ENCODE measurements around the gene STX1B. TPM values are rescaled to one million over a fixed set of nuclear protein-coding genes. Genes with fewer than 3 reads are reported as not detected.

STX1B gene
- total and polyA plus RNA-seq, 2 of the 8 experiments (the other 6 are each of a cell fraction or from before 2014, with no cell fraction given), result 8.9 to 20.2 TPM

- Histone ChIP-seq H4K20me1 (replicated peaks in 1 of 2; ENCODE audit: control insufficient read depth in 1 of 2, insufficient read depth in 2 of 2, low read length in 2 of 2) (peaks cover 1 to 27% of the 10 kb centered on the region in 2 experiments), H2BK15ac (ENCODE audit: low read length) (no peak overlapping the region), H4K91ac (replicated peaks; ENCODE audit: insufficient read length, low read length) (no peak overlapping the region), H3K4me1 (replicated peaks in 1 of 4; ENCODE audit: control insufficient read depth in 3 of 4, insufficient read depth in 4 of 4, low read length in 3 of 4) (no peaks in the 10 kb centered on the region), H2BK12ac (ENCODE audit: low read depth, low read length) (no peak overlapping the region), H3K4me3 (ENCODE audit: extremely low read depth in 1 of 4, insufficient read depth in 2 of 4, low read depth in 3 of 4, low read length in 4 of 4) (no peak overlapping the region), H4K8ac (ENCODE audit: extremely low read depth, insufficient read depth, low read length) (no peak overlapping the region), H3K4me2 (ENCODE audit: insufficient read depth in 1 of 2, low read depth in 2 of 2, low read length in 2 of 2) (no peak overlapping the region), H3K36me3 (ENCODE audit: control insufficient read depth in 2 of 4, insufficient read depth in 4 of 4, low read length in 3 of 4) (peaks cover 10 to 37% (median 29%) of the 10 kb centered on the region in 4 experiments; a peak in 6 of 8 replicates), H2BK20ac (ENCODE audit: low read length) (no peak overlapping the region), H3K18ac (ENCODE audit: extremely low read depth, low read length) (no peak overlapping the region), H3K9ac (replicated peaks in 1 of 4; ENCODE audit: extremely low read depth in 1 of 4, low read depth in 3 of 4, low read length in 3 of 4) (no peak overlapping the region), H3K27me3 (replicated peaks in 1 of 4; ENCODE audit: control insufficient read depth in 3 of 4, extremely low read depth in 1 of 4, insufficient read depth in 3 of 4, low read length in 3 of 4) (no peaks in the 10 kb centered on the region), H3K14ac (ENCODE audit: insufficient read length) (no peak overlapping the region), H3K56ac (replicated peaks; ENCODE audit: insufficient read length, low read depth, low read length) (no peak overlapping the region), H3K79me1 (ENCODE audit: low read depth, low read length) (no peaks in the 10 kb centered on the region), H3K27ac (ENCODE audit: low read depth, low read length) (no peak overlapping the region), H3K23me2 (ENCODE audit: low read depth, low read length) (no peaks in the 10 kb centered on the region), H4K5ac (ENCODE audit: insufficient read length, low read depth, low read length) (no peak overlapping the region), H2AFZ (ENCODE audit: low read length) (no peak overlapping the region), H3K23ac (ENCODE audit: insufficient read length) (no peak overlapping the region), H2BK120ac (replicated peaks; ENCODE audit: low read depth, low read length) (no peak overlapping the region), H3K4ac (replicated peaks; ENCODE audit: insufficient read length, low read depth, low read length) (no peak overlapping the region), H3K79me2 (ENCODE audit: control insufficient read depth in 1 of 2, insufficient read depth in 2 of 2, low read length in 2 of 2) (no peaks in the 10 kb centered on the region), H2AK5ac (ENCODE audit: low read depth, low read length) (no peak overlapping the region), H2BK5ac (ENCODE audit: low read depth, low read length) (no peak overlapping the region; the same call in 1 of the 2 replicates), H3K9me3 (ENCODE audit: insufficient read depth in 2 of 2, low read depth in 1 of 2, low read length in 1 of 2) (no peaks in the 10 kb centered on the region)
- DNase-seq (ENCODE audit: low read depth in 1 of 2, low spot score in 2 of 2) (no peak), FAIRE-seq (no peak)
- WGBS, 2 experiments (ENCODE audit: extremely low coverage in 1 of 2, insufficient coverage in 1 of 2, insufficient read length in 1 of 2, insufficient replicate concordance in 2 of 2, low coverage in 1 of 2, low lambda C conversion rate in 2 of 2, missing lambda C conversion rate in 1 of 2), result 95% methylated on average over 11 of the region's 15 CpGs; no CpG with 5 or more reads in 1 of the 2 experiments
- CTCF ChIA-PET (ENCODE audit: partially characterized antibody), result interaction anchor here (0.7 kb wide), 1 partner anchor 62 kb away, joined by 3 read pairs; no protein-coding TSS in a partner anchor
- POLR2A ChIA-PET (ENCODE audit: partially characterized antibody), result interaction anchor here (2.0 kb wide), 1 partner anchor 10 kb away, joined by 5 read pairs; no protein-coding TSS in a partner anchor
- TF ChIP-seq ZNF274 (IDR thresholded peaks at IDR 0.05; ENCODE audit: borderline replicate concordance, extremely low read depth, low read length) (no peak), POLR2AphosphoS5 (IDR thresholded peaks at IDR 0.05; ENCODE audit: low read depth, low read length) (0 out of 2 replicates have a peak, but pooled peaks have one; percentile 5)
These were observed 30.4 kb downstream of the STX1B start for GRCh38 chr16:30980023-30980371.
